Measurements from ENCODE around the gene FLOT1. TPM values are rescaled to one million over a fixed set of nuclear protein-coding genes. Genes with fewer than 3 reads are reported as not detected.

The FLOT1 gene
- total RNA-seq, 2 experiments from 2014 or later = 199 to 213 TPM

DNA sequence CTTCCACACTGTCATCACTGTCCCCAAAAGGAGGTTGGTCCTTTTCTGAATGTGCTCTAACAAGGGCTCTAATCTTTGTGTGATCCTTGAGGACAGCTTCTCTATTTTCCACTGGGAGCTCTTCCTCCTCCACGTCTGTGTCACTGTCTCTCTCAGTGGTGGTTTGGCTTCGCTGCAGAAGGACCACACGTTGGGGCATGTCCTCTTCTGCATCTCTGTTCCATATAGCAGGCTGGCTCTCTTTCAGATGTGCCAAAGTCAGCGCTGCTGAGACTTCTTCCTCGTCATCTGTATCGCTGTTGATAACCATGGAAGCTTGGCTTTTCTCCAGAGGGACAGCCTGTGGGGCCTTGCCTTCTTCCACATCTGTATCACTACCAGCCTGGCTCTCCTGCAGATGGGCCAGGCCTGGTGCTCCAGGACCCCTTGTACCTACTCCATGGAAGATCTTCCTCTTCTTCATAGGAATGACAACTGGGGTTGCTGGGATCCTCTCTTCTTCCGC is 30.0 kb downstream of the FLOT1 start:
- POLR2A ChIA-PET = no interaction called here
- Mint-ChIP-seq H3K27ac (peak overlapping the region; percentile 84), H3K4me1 (peaks cover 61% of the 10 kb centered on the region), H3K27me3 (no peaks in the 10 kb centered on the region), H3K36me3 (ENCODE audit: low read depth) (peaks cover 74% of the 10 kb centered on the region), H3K4me3 (no peak overlapping the region), H3K9me3 (peaks cover 3% of the 10 kb centered on the region)
- CTCF ChIA-PET = interaction anchor here (0.5 to 4.2 kb wide), 11 partner anchors 9 to 653 kb away, joined by 3 to 27 read pairs (median 6); partner anchors contain the start of genes DHX16, NRM and TUBB
- DNase-seq = no peak

DNA sequence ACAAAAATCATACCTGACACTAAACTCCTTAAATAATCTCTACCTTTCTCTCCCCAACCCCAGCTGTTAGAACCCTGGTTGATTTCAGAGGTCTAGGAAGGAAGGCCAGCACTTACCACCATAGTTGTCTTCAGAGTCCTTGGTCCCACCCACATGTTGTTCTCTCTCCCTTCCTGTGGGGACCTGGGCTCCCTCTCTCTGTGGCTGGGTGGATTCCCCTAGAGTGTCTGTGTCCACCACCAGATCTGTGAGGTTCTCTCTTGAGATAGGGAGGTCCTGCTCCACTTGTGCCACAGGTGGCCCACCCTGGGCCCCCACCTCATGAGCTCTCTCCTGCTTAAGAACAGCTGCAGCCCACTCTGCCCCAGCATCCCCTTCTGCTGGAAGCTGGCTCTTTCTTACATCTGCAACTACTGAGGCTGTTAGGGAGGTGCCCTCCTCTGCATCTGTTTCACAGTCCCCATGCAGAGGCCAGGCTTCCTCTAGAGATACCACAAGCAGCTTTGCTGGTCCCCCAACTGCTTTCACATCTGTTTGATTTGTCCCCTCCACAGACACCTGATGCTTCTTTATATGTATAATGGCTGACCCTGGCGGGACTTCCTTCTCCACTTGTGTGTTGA is 30.6 kb downstream of the FLOT1 start:
- Mint-ChIP-seq H3K4me3 (peak overlapping the region; percentile 54), H3K4me1 (peaks cover 57% of the 10 kb centered on the region), H3K9me3 (peaks cover 3% of the 10 kb centered on the region), H3K36me3 (ENCODE audit: low read depth) (peaks cover 75% of the 10 kb centered on the region), H3K27me3 (no peaks in the 10 kb centered on the region), H3K27ac (peak overlapping the region; percentile 84)
- ChIA-PET POLR2A (no interaction called here), CTCF (interaction anchor here (0.5 to 4.2 kb wide), 10 partner anchors 8 to 654 kb away, joined by 3 to 27 read pairs (median 6); partner anchors contain the start of genes DHX16 and TUBB)
- DNase-seq = no peak

DNA sequence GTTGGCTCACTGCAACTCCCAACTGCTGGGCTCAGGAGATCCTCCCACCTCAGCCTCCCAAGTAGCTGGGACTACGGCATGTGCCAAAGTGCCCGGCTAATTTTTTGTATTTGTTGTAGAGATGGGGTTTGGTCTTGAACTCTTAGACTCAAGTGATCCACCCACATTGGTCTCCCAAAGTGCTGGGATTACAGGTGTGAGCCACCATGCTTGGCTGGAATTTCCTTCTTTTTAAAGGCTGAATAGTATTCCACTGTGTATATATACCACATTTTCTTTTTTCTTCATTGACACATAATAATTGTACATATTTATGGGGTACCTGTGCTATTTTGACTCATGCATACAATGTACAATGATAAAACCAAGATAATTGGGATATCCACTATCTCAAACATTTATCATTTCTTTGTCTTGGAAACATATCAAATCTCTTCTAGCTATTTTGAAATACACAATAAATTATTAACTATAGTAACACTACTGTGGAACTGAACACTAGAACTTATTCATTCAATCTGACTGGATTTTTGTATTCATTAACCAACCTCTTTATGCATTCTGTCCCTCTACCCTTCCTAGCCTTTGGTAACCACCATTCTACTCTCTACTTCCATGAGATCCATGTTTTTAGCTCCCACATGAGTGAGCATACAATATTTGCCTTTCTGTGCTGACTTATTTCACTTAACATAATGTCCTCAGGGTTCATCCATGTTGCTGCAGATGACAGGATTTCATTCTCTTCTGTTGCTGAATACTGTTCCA is 33.2 kb downstream of the FLOT1 start:
- no peak for DNase-seq
- Mint-ChIP-seq H3K27ac (no peak overlapping the region), H3K9me3 (no peaks in the 10 kb centered on the region), H3K27me3 (no peaks in the 10 kb centered on the region), H3K4me3 (no peak overlapping the region), H3K36me3 (ENCODE audit: low read depth) (peaks cover 66% of the 10 kb centered on the region), H3K4me1 (peaks cover 39% of the 10 kb centered on the region)
- ChIA-PET CTCF (interaction anchor here (1.3 to 4.2 kb wide), 5 partner anchors 11 to 30 kb away, joined by 3 to 27 read pairs (median 4); no protein-coding TSS in a partner anchor), POLR2A (no interaction called here)

DNA sequence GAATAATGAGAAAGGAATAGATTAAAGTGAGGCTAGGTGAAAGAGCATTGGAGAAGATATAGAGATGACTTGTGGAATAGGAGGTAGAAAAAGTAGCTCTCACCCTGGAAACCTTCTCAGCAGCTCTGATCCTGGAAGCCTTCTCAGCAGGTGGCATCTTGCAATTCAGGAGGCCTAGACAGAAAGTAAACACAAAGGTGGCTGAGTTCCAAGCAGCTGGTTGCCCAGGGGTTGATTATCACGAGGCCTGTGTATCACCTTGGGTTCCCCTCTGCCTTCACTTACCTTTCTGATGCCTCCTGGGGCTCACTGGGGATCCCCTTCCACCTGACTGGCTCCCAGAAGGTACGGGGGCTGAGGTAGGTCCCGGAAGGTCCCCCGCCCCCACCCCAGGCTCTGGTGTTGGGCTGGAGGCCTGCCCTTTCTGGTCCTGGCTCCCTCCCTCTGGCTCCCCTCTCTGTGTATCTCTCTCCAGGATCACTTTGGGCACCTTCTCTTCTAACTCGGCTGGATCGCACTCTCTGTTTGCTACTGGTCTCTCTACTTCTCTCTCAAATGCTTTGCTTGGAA is 35.1 kb downstream of the FLOT1 start:
- H3K27ac Mint-ChIP-seq = no peak overlapping the region
- H3K4me3 Mint-ChIP-seq = no peak overlapping the region
- no peaks in the 10 kb centered on the region for H3K9me3 Mint-ChIP-seq
- H3K4me1 Mint-ChIP-seq = peaks cover 23% of the 10 kb centered on the region
- no peak for DNase-seq
- no peaks in the 10 kb centered on the region for H3K27me3 Mint-ChIP-seq
- ChIA-PET POLR2A (no interaction called here), CTCF (interaction anchor here (0.8 to 2.3 kb wide), 6 partner anchors 9 to 19 kb away, joined by 3 to 7 read pairs (median 4); partner anchors contain the start of genes MDC1 and NRM)
- H3K36me3 Mint-ChIP-seq (ENCODE audit: low read depth) = peaks cover 57% of the 10 kb centered on the region

DNA sequence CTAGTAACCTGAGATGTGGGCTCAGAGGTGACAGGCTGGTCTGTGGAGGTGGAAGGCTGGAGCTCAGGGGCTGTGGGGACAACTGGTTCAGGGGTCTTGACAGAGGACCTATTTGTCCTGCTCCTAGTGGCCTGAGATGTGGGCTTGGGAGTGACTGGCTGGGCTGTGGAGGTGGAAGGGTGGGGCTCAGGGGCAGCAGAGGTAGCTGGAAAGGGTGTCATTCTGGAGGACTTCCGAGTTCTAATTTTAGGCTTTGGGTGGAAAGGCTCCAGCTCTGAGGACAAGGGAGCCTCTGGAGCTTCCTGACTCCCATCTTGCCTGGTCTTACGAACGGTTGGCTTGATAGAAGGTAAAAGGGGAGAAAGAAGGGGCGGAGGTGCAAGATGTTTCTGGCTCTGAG is 36.9 kb downstream of the FLOT1 start:
- no peak overlapping the region for H3K4me3 Mint-ChIP-seq
- ChIA-PET POLR2A (no interaction called here), CTCF (interaction anchor here (0.9 to 2.3 kb wide), 3 partner anchors 16 to 27 kb away, joined by 3 to 6 read pairs (median 3); no protein-coding TSS in a partner anchor)
- peaks cover 5% of the 10 kb centered on the region for H3K4me1 Mint-ChIP-seq
- H3K27me3 Mint-ChIP-seq = no peaks in the 10 kb centered on the region
- peaks cover 42% of the 10 kb centered on the region for H3K36me3 Mint-ChIP-seq (ENCODE audit: low read depth)
- no peaks in the 10 kb centered on the region for H3K9me3 Mint-ChIP-seq
- H3K27ac Mint-ChIP-seq = peak overlapping the region; percentile 27
- no peak for DNase-seq

DNA sequence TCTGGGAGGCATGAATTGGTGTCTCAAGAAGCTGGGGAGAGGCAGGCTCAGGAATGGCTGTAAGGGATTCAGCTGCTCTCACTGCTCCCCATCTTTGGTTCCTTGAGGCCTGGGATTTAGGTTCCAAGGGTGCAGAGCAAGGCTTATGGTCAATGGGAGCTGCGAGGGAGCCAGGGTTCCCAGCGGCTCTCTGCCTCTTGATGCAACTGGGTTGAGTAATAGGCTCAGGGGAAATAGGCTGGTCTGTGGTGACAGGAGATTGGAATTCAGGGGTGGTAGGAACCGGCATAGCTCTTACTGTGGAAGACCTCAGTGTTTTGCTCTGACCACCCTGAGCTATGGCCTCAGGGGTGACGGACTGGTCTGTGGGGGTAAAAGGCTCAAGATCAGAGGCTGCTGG is 38.7 kb downstream of the FLOT1 start:
- Mint-ChIP-seq H3K9me3 (no peaks in the 10 kb centered on the region), H3K4me1 (peaks cover 5% of the 10 kb centered on the region), H3K27ac (no peak overlapping the region), H3K4me3 (no peak overlapping the region), H3K36me3 (ENCODE audit: low read depth) (peaks cover 41% of the 10 kb centered on the region), H3K27me3 (no peaks in the 10 kb centered on the region)
- POLR2A ChIA-PET = interaction anchor here (0.7 kb wide), 1 partner anchor 14 kb away, joined by 3 read pairs; no protein-coding TSS in a partner anchor
- DNase-seq = no peak
- CTCF ChIA-PET = interaction anchor here (1.1 to 2.7 kb wide), 6 partner anchors 8 to 25 kb away, joined by 3 to 14 read pairs (median 6); partner anchors contain the start of gene MDC1

DNA sequence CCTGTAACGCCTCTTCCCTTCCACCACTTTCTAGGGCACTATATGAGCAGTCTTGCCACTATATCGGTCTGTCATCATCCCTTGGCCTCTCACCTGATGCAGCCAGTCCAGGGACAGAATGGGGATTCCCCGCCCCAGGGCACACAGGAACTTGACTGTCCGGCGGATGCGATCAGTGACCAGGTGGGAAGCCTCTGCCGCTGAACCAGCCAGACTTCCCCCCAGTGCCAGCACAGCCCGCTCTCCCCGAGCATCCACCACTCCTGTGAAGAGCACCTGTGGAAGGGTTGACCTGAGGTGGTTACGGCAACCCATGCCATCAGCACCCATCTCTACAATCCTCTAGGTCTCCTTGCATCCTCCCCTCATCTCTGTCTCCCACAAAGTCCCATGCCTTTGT is 39.5 kb downstream of the FLOT1 start:
- Mint-ChIP-seq H3K36me3 (ENCODE audit: low read depth) (peaks cover 38% of the 10 kb centered on the region), H3K9me3 (no peaks in the 10 kb centered on the region), H3K27me3 (no peaks in the 10 kb centered on the region), H3K4me1 (peaks cover 2% of the 10 kb centered on the region), H3K27ac (no peak overlapping the region), H3K4me3 (no peak overlapping the region)
- no peak for DNase-seq
- CTCF ChIA-PET = interaction anchor here (1.9 to 2.7 kb wide), 4 partner anchors 10 to 24 kb away, joined by 5 to 14 read pairs (median 8); no protein-coding TSS in a partner anchor
- POLR2A ChIA-PET = no interaction called here

DNA sequence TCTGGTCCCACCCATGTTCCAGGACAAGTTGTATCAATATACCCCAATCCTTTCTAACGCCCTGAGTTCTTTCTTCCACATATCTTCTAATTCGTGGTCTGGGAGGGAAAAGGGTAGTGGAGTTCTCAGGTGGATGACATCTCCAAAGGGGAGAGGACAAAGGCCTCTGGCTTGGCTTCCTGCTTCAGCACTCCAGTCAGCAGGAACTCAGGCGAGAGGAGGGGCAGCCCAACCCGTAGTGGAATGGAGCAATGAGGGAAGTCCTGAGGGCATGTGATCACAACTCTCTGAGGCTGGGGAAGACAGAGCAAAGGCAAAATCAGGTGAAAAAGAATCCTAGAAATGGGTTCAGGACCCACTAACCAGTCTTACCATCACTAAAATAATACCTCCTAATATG is 42.1 kb downstream of the FLOT1 start:
- no peaks in the 10 kb centered on the region for H3K4me1 Mint-ChIP-seq
- DNase-seq = no peak
- POLR2A ChIA-PET = no interaction called here
- H3K4me3 Mint-ChIP-seq = no peak overlapping the region
- CTCF ChIA-PET = interaction anchor here (1.3 to 4.3 kb wide), 3 partner anchors 11 to 22 kb away, joined by 4 to 25 read pairs (median 5); partner anchors contain the start of gene MDC1
- H3K27ac Mint-ChIP-seq = no peak overlapping the region
- peaks cover 23% of the 10 kb centered on the region for H3K36me3 Mint-ChIP-seq (ENCODE audit: low read depth)
- H3K9me3 Mint-ChIP-seq = no peaks in the 10 kb centered on the region
- no peaks in the 10 kb centered on the region for H3K27me3 Mint-ChIP-seq

DNA sequence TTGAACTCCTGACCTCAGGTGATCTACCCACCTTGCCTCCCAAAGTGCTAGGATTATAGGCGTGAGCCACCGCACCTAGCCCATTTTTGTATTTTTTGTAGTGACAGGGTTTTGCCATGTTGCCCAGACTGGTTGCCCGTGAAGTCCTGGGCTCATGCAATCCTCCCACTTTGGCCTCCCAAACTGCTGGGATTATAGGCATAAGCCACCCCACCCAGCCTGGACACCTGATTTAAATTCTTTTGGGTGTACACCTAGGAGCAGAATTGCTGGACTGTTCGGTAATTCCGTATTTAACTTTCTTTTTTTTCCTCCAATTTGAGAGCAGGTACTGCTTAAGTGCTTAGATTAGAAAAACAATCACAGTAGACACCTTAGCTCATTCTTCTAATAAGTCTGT is 46.1 kb downstream of the FLOT1 start:
- H3K9me3 Mint-ChIP-seq = no peaks in the 10 kb centered on the region
- H3K4me1 Mint-ChIP-seq = peaks cover 8% of the 10 kb centered on the region
- H3K36me3 Mint-ChIP-seq (ENCODE audit: low read depth) = peaks cover 6% of the 10 kb centered on the region
- POLR2A ChIA-PET = no interaction called here
- H3K4me3 Mint-ChIP-seq = no peak overlapping the region
- CTCF ChIA-PET = interaction anchor here (0.5 to 4.3 kb wide), 3 partner anchors 15 to 22 kb away, joined by 3 to 25 read pairs (median 3); partner anchors contain the start of gene MDC1
- no peak overlapping the region for H3K27ac Mint-ChIP-seq
- no peaks in the 10 kb centered on the region for H3K27me3 Mint-ChIP-seq
- DNase-seq = no peak

DNA sequence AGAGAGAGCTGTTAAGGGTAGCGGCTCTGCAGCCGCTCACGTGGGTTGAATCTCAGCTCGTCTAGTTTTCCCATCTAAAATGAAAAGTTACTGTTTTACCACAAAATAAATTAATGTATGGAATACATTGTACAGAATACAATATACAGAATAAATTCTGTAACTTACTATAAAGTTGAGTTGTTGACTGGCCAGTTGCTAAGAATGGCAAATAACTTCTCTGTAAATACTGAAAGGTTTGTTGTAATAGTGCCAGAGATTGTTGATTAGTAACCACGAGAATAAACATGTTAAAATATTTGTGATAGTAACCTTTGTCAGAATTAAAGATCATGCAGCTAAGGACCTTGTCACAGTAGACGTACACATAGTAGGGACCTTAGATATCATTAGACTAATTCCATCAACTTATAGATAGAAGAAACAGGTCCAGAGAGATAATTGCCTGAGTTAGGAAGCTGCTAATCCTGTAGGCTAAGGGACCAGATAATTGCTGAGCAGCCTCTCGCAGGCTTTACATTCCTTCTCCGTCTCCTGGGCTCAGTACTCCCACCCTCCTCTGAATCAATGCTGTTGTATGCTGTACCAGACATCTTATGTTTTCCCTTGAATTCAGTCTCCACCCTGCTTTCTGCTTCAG is 51.2 kb downstream of the FLOT1 start:
- Mint-ChIP-seq H3K27ac (peak overlapping the region; percentile 54), H3K36me3 (ENCODE audit: low read depth) (peaks cover 13% of the 10 kb centered on the region), H3K4me1 (peaks cover 45% of the 10 kb centered on the region), H3K9me3 (no peaks in the 10 kb centered on the region), H3K4me3 (peak overlapping the region; percentile 100), H3K27me3 (no peaks in the 10 kb centered on the region)
- ChIA-PET CTCF (interaction anchor here (0.7 to 1.9 kb wide), 6 partner anchors 12 to 40 kb away, joined by 3 to 7 read pairs (median 5); partner anchors contain the start of gene MDC1), POLR2A (interaction anchor here (0.6 kb wide), 1 partner anchor 30 kb away, joined by 4 read pairs; no protein-coding TSS in a partner anchor)
- DNase-seq = no peak

DNA sequence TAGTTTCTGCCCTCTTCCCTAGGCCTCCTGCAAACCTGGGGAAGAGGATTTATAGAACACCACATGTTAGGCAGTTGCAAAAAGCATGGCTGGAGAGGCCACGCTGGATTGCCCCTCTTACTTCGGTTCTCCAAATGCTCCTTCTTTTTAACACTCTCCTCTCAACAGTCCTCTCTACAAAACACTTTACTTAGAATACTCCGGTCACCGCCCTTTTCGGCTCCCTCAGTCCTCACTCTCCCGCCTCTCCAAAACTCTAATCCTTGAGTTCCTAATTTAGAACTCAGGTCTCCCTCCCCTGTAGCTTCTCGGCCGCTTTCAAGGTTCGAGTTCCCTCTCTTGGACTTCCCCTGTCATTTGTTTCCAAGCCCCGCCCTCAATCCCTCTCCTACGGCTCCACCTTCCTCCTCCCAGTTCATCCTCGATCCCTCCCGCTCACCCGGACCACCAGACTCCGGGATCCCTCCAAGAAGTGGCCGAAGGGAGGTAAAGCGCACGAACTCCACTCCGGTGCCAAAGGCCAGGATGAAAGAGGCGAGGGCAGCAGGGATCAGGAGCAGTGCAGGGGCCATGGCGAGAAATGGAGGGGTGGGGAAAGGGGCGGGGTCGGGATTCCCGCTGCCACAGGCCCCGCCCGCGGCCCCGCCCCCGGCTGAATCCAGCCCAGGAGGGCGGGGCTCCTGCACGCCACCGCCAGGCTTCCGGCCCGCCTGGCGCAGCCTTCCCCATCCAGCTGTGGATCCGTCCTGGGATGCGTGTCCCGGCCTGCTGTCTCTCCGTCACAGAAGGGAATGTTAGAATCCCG is 51.9 kb downstream of the FLOT1 start, which contains the start of gene NRM:
NRM (minus strand) TSS at position 582 of the 805 bp plus-strand sequence; CDS start at position 572, 10 bp downstream.
- ChIA-PET CTCF (interaction anchor here (0.6 to 1.9 kb wide), 9 partner anchors 9 to 188 kb away, joined by 3 to 7 read pairs (median 4); partner anchors contain the start of gene MDC1), POLR2A (interaction anchor here (0.6 kb wide), 1 partner anchor 29 kb away, joined by 4 read pairs; no protein-coding TSS in a partner anchor)
- H3K36me3 Mint-ChIP-seq (ENCODE audit: low read depth) = peaks cover 20% of the 10 kb centered on the region
- H3K4me3 Mint-ChIP-seq = peak within 1 kb of the TSS; percentile 100
- H3K9me3 Mint-ChIP-seq = no peaks in the 10 kb centered on the region
- peak; percentile 73 for DNase-seq
- peaks cover 45% of the 10 kb centered on the region for H3K4me1 Mint-ChIP-seq
- peak within 1 kb of the TSS; percentile 54 for H3K27ac Mint-ChIP-seq
- H3K27me3 Mint-ChIP-seq = no peaks in the 10 kb centered on the region
